ENCODE measurements around the gene DAPK1. TPM values are rescaled to one million over a fixed set of nuclear protein-coding genes. Genes with fewer than 3 reads are reported as not detected.
A peak's percentile ranks its signal among the peaks of the same experiment; 100 is the strongest.

The DAPK1 gene
- total RNA-seq, 1 donor from 2014 or later, result 17.8 TPM

DNA sequence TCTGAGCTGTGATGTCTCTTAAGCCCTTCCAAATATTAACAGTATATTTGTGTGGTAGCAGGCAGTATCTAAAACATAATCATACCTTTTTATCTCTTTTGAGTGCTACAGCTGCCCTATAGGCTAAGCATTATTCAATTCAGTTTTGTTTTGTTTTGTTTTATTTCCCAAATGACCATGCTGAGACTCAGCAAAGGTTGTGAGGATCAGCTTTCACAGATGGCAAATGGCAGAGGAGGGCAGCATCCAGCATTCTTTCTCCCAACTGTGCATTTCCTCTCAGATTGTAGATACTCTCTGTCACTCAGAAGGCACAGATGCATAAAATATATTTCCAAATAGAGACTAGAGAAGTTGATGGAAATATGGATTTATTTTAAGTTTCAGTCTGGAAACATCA, 90.7 kb downstream of the DAPK1 start:
- H3K27ac ChIP-seq, result no peak overlapping the region
- TF ChIP-seq, protein P1, sequence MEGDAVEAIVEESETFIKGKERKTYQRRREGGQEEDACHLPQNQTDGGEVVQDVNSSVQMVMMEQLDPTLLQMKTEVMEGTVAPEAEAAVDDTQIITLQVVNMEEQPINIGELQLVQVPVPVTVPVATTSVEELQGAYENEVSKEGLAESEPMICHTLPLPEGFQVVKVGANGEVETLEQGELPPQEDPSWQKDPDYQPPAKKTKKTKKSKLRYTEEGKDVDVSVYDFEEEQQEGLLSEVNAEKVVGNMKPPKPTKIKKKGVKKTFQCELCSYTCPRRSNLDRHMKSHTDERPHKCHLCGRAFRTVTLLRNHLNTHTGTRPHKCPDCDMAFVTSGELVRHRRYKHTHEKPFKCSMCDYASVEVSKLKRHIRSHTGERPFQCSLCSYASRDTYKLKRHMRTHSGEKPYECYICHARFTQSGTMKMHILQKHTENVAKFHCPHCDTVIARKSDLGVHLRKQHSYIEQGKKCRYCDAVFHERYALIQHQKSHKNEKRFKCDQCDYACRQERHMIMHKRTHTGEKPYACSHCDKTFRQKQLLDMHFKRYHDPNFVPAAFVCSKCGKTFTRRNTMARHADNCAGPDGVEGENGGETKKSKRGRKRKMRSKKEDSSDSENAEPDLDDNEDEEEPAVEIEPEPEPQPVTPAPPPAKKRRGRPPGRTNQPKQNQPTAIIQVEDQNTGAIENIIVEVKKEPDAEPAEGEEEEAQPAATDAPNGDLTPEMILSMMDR (IDR thresholded peaks at IDR 0.05), result no peak
- intact Hi-C loops (cut with DNase I), result no loop called here
- H3K4me1 ChIP-seq, result peaks cover 0 to 2% of the 10 kb centered on the region in 2 donors
- H3K27me3 ChIP-seq, result no peaks in the 10 kb centered on the region
- no peak overlapping the region for H3K4me3 ChIP-seq
- DNase-seq (ENCODE audit: low spot score in 2 of 2), result no peak
- H3K9me3 ChIP-seq, result no peaks in the 10 kb centered on the region
- no peaks in the 10 kb centered on the region for H3K36me3 ChIP-seq

GRCh38 chr9:87590996-87591395, 93.3 kb downstream of the DAPK1 start:
- Histone ChIP-seq H3K4me1 (peaks cover 0 to 2% of the 10 kb centered on the region in 2 donors), H3K36me3 (no peaks in the 10 kb centered on the region), H3K9me3 (no peaks in the 10 kb centered on the region), H3K27me3 (no peaks in the 10 kb centered on the region), H3K27ac (no peak overlapping the region), H3K4me3 (no peak overlapping the region)
- TF ChIP-seq, protein P1 (IDR thresholded peaks at IDR 0.05), result no peak
- no peak for DNase-seq (ENCODE audit: low spot score in 2 of 2)
- intact Hi-C loops (cut with DNase I), result no loop called here

GRCh38 chr9:87592554-87593358, 95.1 kb downstream of the DAPK1 start:
- peak overlapping the region in 1 of 2 donors; percentile 18 for H3K27ac ChIP-seq
- no peaks in the 10 kb centered on the region for H3K27me3 ChIP-seq
- DNase-seq (ENCODE audit: low spot score in 2 of 2), result no peak
- TF ChIP-seq, protein P1 (IDR thresholded peaks at IDR 0.05), result no peak
- H3K9me3 ChIP-seq, result no peaks in the 10 kb centered on the region
- no peaks in the 10 kb centered on the region for H3K36me3 ChIP-seq
- intact Hi-C loops (cut with DNase I), result no loop called here
- peaks cover 0 to 2% of the 10 kb centered on the region in 2 donors for H3K4me1 ChIP-seq
- no peak overlapping the region for H3K4me3 ChIP-seq

DNA sequence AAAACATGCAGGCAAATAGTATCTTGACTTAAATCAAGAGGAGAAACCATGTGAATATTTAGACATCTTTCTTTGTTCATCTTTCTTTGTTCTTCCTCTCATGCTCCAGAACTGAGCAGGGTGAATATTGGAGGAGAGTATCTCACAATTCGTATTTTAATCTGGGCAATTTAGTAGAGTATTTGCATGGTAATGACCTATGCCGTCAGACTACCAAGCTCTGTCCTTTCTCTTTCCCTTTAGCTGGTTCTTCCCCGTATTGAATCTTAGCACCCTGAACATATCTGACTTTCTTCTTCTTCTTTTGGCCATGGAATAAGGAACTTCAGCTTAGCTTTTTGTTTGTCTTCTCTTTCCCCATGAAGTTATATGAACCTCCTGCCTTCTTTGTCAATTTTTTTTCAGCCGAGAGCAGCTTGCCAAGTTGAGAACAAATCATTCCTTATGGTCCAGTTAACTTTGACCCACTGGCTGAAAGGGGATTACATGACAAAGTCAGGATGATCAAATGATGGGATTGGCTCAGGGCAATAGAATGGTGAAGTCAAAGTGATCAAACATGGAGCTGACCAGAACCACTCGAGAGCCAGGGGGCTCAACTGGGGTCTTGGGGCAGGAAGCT, 95.8 kb downstream of the DAPK1 start:
- TF ChIP-seq, protein P1 (IDR thresholded peaks at IDR 0.05), result no peak
- no peaks in the 10 kb centered on the region for H3K9me3 ChIP-seq
- H3K36me3 ChIP-seq, result no peaks in the 10 kb centered on the region
- DNase-seq (ENCODE audit: low spot score in 2 of 2), result no peak
- intact Hi-C loops (cut with DNase I), result no loop called here
- peaks cover 0 to 2% of the 10 kb centered on the region in 2 donors for H3K4me1 ChIP-seq
- no peak overlapping the region for H3K27ac ChIP-seq
- H3K27me3 ChIP-seq, result no peaks in the 10 kb centered on the region
- H3K4me3 ChIP-seq, result no peak overlapping the region

DNA sequence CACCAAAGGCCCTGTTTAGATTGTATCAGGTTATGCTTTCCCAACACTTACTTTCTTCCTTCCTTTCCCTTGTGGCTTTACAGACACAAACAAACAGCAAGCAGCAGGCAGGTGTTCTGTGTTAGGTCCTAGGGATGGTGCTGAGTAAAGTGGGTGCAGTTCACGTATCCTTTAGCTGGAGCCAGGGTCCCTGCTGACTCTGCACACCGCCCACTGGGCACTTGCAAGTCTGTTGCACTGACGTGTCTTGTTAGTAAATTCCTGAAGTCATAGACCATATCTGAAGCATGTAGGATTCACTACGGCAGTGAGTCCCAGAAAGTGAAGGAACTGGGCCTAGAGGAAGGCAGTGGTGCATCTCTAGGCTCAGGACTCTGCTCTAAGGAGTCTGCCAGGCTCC, 96.5 kb downstream of the DAPK1 start:
- no peak overlapping the region for H3K27ac ChIP-seq
- no peak for DNase-seq (ENCODE audit: low spot score in 2 of 2)
- peaks cover 0 to 2% of the 10 kb centered on the region in 2 donors for H3K4me1 ChIP-seq
- TF ChIP-seq, protein P1 (IDR thresholded peaks at IDR 0.05), result no peak
- H3K4me3 ChIP-seq, result no peak overlapping the region
- no peaks in the 10 kb centered on the region for H3K36me3 ChIP-seq
- intact Hi-C loops (cut with DNase I), result no loop called here
- H3K27me3 ChIP-seq, result no peaks in the 10 kb centered on the region
- H3K9me3 ChIP-seq, result no peaks in the 10 kb centered on the region
